Cardiac fibroblast (primary cell): Measurements from ENCODE around the gene NUP93.

Experiments used
- DNase-seq, 2 donors: peaks; one replicate each; pipeline versions ENCODE4 v3.0.0 to v3.0.0-alpha.2; 2010; ENCODE audit warnings: low read depth in 2 of 2
- H3K4me3 ChIP-seq, 2 donors: replicated peaks in 1 of 2; 1 replicate in 1 of 2; 2 replicates in 1 of 2; pipeline ENCODE4 v1.5.1; 2011; ENCODE audit warnings: low read depth in 2 of 2, low read length in 2 of 2, mild to moderate bottlenecking in 2 of 2, moderate library complexity in 1 of 2
- TF ChIP-seq, protein P1 (sequence below): IDR thresholded peaks from one replicate; pipeline ENCODE4 v1.5.1; 2011; ENCODE audit warnings: low read depth, mild to moderate bottlenecking, low read length, inconsistent platforms

The NUP93 gene

GRCh38 chr16:56842133-56842532 is 112.2 kb downstream of the NUP93 start:
- DNase-seq, result no peak
- TF ChIP-seq, protein P1, sequence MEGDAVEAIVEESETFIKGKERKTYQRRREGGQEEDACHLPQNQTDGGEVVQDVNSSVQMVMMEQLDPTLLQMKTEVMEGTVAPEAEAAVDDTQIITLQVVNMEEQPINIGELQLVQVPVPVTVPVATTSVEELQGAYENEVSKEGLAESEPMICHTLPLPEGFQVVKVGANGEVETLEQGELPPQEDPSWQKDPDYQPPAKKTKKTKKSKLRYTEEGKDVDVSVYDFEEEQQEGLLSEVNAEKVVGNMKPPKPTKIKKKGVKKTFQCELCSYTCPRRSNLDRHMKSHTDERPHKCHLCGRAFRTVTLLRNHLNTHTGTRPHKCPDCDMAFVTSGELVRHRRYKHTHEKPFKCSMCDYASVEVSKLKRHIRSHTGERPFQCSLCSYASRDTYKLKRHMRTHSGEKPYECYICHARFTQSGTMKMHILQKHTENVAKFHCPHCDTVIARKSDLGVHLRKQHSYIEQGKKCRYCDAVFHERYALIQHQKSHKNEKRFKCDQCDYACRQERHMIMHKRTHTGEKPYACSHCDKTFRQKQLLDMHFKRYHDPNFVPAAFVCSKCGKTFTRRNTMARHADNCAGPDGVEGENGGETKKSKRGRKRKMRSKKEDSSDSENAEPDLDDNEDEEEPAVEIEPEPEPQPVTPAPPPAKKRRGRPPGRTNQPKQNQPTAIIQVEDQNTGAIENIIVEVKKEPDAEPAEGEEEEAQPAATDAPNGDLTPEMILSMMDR, result no peak
- no peak overlapping the region for H3K4me3 ChIP-seq

DNA sequence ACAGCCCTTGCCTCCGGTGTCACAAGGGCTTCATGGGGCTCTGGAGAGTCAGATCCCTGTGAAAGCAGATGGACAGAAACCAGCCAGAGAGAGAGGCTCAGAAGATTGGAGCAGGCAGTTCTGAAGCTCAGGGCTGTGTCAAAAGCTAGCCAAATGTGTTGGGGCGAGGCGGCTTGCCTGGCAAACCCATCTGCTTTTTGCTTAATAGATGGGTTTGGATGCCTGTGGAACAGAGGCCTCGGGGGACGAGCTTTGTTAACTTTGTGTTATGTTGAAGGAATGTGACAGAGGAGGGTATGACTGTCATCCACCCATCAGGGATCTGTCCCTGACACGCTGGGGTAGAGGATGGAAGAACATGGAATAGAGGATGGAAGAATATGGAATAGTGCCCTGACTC is 114.1 kb downstream of the NUP93 start:
- H3K4me3 ChIP-seq, result no peak overlapping the region
- DNase-seq, result no peak
- TF ChIP-seq, protein P1, result no peak

GRCh38 chr16:56847173-56847910 is 117.4 kb downstream of the NUP93 start:
- peak; percentile 5 to 16 for DNase-seq
- no peak overlapping the region for H3K4me3 ChIP-seq
- TF ChIP-seq, protein P1, result no peak

- no peak overlapping the region for H3K4me3 ChIP-seq
- TF ChIP-seq, protein P1, result no peak
- peak; percentile 78 to 84 for DNase-seq
Observed at GRCh38 chr16:56848029-56848936, 118.4 kb downstream of the NUP93 start.

DNA sequence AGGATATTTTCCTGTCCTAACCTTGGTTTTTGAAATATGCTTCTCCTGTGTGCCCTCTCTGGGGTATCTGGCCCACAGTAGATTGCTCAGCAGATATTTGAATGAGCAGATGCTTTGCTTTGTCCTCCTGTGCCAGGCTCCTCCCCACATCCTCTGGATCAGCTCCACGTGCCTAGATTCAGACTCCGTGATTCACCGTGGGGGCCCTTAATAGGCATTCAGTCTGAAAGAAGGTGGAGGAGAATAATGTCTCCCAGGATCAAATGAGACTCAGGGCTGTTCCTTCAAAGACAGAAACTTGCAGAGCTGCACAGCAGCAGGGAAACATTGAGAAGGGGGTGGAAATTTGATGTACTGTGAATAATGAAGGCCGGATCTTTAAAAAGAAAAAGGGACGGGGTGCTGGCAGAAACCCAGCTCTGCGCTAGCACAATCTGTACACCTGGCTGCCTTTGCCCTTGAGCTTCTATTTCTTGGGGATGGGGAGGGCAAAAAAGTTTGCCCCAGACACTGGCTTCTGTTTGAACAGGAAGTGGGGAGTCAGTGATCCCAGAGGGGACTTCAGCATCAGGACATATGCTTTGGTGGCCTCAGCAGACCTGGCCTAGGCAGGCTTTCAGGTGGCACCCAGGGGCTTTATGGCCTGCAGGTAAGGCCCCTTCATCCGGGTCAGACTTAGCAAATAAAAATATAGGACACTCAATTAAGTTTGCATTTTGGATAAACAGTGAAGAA is 119.2 kb downstream of the NUP93 start:
- TF ChIP-seq, protein P1, result no peak
- DNase-seq, result peak; percentile 62 to 82
- H3K4me3 ChIP-seq, result no peak overlapping the region
